GM23338 (cell line): Measurements from ENCODE around the gene HEATR5B. TPM values are rescaled to one million over a fixed set of nuclear protein-coding genes. Genes with fewer than 3 reads are reported as not detected.
A peak's percentile ranks its signal among the peaks of the same experiment; 100 is the strongest.

Experiments
- ATAC-seq: fragments of 200-7000 bp; cut with Tn5 transposase; 3 replicates; pipeline ENCODE4 v1.9.1; 2020
- DNase-seq: peaks from one replicate; pipeline ENCODE4 v3.0.0-alpha.2; 2015; ENCODE audit warnings: low spot score
- H2AFZ ChIP-seq: fragments of 200-600 bp; sonication (generic); 2 replicates; pipeline ENCODE4 v1.8.0; 2016; ENCODE audit warnings: antibody characterized with exemption, mild to moderate bottlenecking, moderate library complexity
- H3F3A ChIP-seq: fragments of 200-600 bp; sonication (generic); replicated peaks from 2 replicates; pipeline ENCODE4 v1.8.0; 2017; ENCODE audit warnings: antibody characterized with exemption, mixed run types, low read depth
- H3K27ac ChIP-seq: fragments of 200-600 bp; sonication (generic); 2 replicates; pipeline ENCODE4 v1.6.1; 2016; ENCODE audit warnings: low read depth
- H3K27me3 ChIP-seq: fragments of 200-600 bp; sonication (generic); 2 replicates; pipeline ENCODE4 v1.8.0; 2016; ENCODE audit warnings: mild to moderate bottlenecking, mixed run types, moderate library complexity; ENCODE audit not compliant: insufficient read depth
- H3K36me3 ChIP-seq: fragments of 200-600 bp; sonication (generic); 2 replicates; pipeline ENCODE4 v1.8.0; 2016; ENCODE audit warnings: mild to moderate bottlenecking; ENCODE audit not compliant: insufficient read depth
- H3K4me1 ChIP-seq: fragments of 200-600 bp; sonication (generic); 2 replicates; pipeline ENCODE4 v1.8.0; 2016; ENCODE audit warnings: mild to moderate bottlenecking, moderate library complexity; ENCODE audit not compliant: insufficient read depth
- H3K4me2 ChIP-seq: fragments of 200-600 bp; sonication (generic); 2 replicates; pipeline ENCODE4 v1.7.1; 2017; ENCODE audit warnings: mixed run types
- H3K4me3 ChIP-seq: fragments of 200-600 bp; sonication (generic); 2 replicates; pipeline ENCODE4 v1.6.1; 2016; ENCODE audit warnings: mixed run types
- H3K79me2 ChIP-seq: fragments of 200-600 bp; sonication (generic); replicated peaks from 2 replicates; pipeline ENCODE4 v1.8.0; 2017; ENCODE audit warnings: mild to moderate bottlenecking; ENCODE audit not compliant: insufficient read depth
- H3K9me2 ChIP-seq: fragments of 200-600 bp; sonication (generic); 2 replicates; pipeline ENCODE4 v1.8.0; 2017; ENCODE audit not compliant: insufficient read depth
- H4K20me1 ChIP-seq: fragments of 200-600 bp; sonication (generic); replicated peaks from 2 replicates; pipeline ENCODE4 v1.8.0; 2017; ENCODE audit warnings: mild to moderate bottlenecking; ENCODE audit not compliant: insufficient read depth
- H3K27ac Mint-ChIP-seq: 2 replicates; pipeline ENCODE4 v1.8.0; 2020; ENCODE audit warnings: inconsistent platforms, mild to moderate bottlenecking, moderate library complexity, mixed read lengths
- H3K27me3 Mint-ChIP-seq: 3 replicates; pipeline ENCODE4 v1.8.0; 2022; ENCODE audit warnings: low read depth, mild to moderate bottlenecking, moderate library complexity, mixed read lengths, inconsistent platforms; ENCODE audit not compliant: insufficient read depth, poor library complexity
- H3K36me3 Mint-ChIP-seq: 3 replicates; pipeline ENCODE4 v1.8.0; 2021; ENCODE audit warnings: low read depth, mild to moderate bottlenecking, inconsistent platforms, moderate library complexity, mixed read lengths
- H3K4me1 Mint-ChIP-seq: 3 replicates; pipeline ENCODE4 v1.8.0; 2020; ENCODE audit warnings: mild to moderate bottlenecking, inconsistent platforms, mixed read lengths
- H3K4me3 Mint-ChIP-seq: 3 replicates; pipeline ENCODE4 v1.8.0; 2021; ENCODE audit warnings: moderate library complexity, mild to moderate bottlenecking, inconsistent platforms, mixed read lengths
- H3K9me3 Mint-ChIP-seq: 3 replicates; pipeline ENCODE4 v1.8.0; 2020; ENCODE audit warnings: moderate library complexity, mild to moderate bottlenecking, inconsistent platforms, mixed read lengths
- CREB1 ChIP-seq: fragments of 250-450 bp; sonication (Bioruptor Pico); IDR thresholded peaks from 2 replicates; pipeline ENCODE4 v1.5.0; 2020; ENCODE audit warnings: low read depth, mild to moderate bottlenecking, moderate library complexity
- CTCF ChIP-seq, 2 experiments: fragments of 200-600 bp in 1 of 2; sonication (generic) in 1 of 2; conservative IDR thresholded peaks; 2 replicates each; pipeline versions ENCODE4 v1.5.1 to v1.6.1; 2016 to 2017; ENCODE audit warnings: antibody characterized with exemption in 2 of 2, low read depth in 2 of 2, mild to moderate bottlenecking in 2 of 2, moderate library complexity in 1 of 2
- ETS1 ChIP-seq: IDR thresholded peaks from 2 replicates; pipeline ENCODE4 v1.6.1; 2016; ENCODE audit warnings: antibody characterized with exemption
- EZH2 ChIP-seq: fragments of 200-600 bp; sonication (generic); IDR thresholded peaks from one replicate; pipeline ENCODE4 v1.8.0; 2017; ENCODE audit warnings: antibody characterized with exemption, mild to moderate bottlenecking, low read depth; ENCODE audit not compliant: unreplicated experiment
- EZH2phosphoT487 ChIP-seq: fragments of 200-600 bp; sonication (generic); IDR thresholded peaks from one replicate; pipeline ENCODE4 v1.8.1; 2018; ENCODE audit warnings: antibody characterized with exemption; ENCODE audit not compliant: unreplicated experiment
- JUNB ChIP-seq: IDR thresholded peaks from one replicate; pipeline ENCODE4 v1.6.1; 2016; ENCODE audit warnings: antibody characterized with exemption; ENCODE audit not compliant: unreplicated experiment
- NANOG ChIP-seq: IDR thresholded peaks from 2 replicates; pipeline ENCODE4 v1.6.1; 2016; ENCODE audit warnings: antibody characterized with exemption, borderline replicate concordance
- POLR2AphosphoS5 ChIP-seq: IDR thresholded peaks from 2 replicates; pipeline ENCODE4 v1.6.1; 2016; ENCODE audit warnings: antibody characterized with exemption, low read depth
- REST ChIP-seq: IDR thresholded peaks from one replicate; pipeline ENCODE4 v1.6.1; 2018; ENCODE audit warnings: antibody characterized with exemption; ENCODE audit not compliant: unreplicated experiment
- STAT1 ChIP-seq: IDR thresholded peaks from one replicate; pipeline ENCODE4 v1.6.1; 2016; ENCODE audit warnings: antibody characterized with exemption; ENCODE audit not compliant: unreplicated experiment
- ZNF114 ChIP-seq: fragments of 250-450 bp; sonication (Bioruptor Pico); IDR thresholded peaks from 2 replicates; pipeline ENCODE4 v1.5.0; 2020; ENCODE audit warnings: mild to moderate bottlenecking, moderate library complexity
- ZNF331 ChIP-seq: fragments of 250-450 bp; sonication (Bioruptor Pico); IDR thresholded peaks from 2 replicates; pipeline ENCODE4 v1.5.0; 2020; ENCODE audit warnings: low read depth, mild to moderate bottlenecking, moderate library complexity
- ZNF462 ChIP-seq: fragments of 250-450 bp; sonication (Bioruptor Pico); IDR thresholded peaks from 2 replicates; pipeline ENCODE4 v1.5.0; 2020; ENCODE audit warnings: mild to moderate bottlenecking, moderate library complexity
- polyA plus RNA-seq: library from polyadenylated mRNA; unstranded; fragments of >200 nt; fragmentation: Nextera tagmentation; extraction: Ambion mirVana; gene quantifications from 2 replicates; pipeline ENCODE4 v1.2.1, GENCODE V29; 2016
- total RNA-seq: library from RNA; depleted of rRNA; stranded (reverse); fragments of >200 nt; shearing (Covaris generic); gene quantifications from 2 replicates; pipeline ENCODE4 v1.2.3, GENCODE V29; 2014

The HEATR5B gene
- total and polyA plus RNA-seq, 2 experiments from 2014 or later = 4.0 to 18.8 TPM

- no peaks in the 10 kb centered on the region for H3K36me3 ChIP-seq
- no peak overlapping the region for H3K27ac ChIP-seq
- ATAC-seq (no peak), DNase-seq (no peak)
- no peaks in the 10 kb centered on the region for H4K20me1 ChIP-seq
- 0 out of 2 replicates have a peak overlapping the region, but pooled peaks have one; percentile 6 for H2AFZ ChIP-seq
- Mint-ChIP-seq H3K27me3 (peaks cover 15% of the 10 kb centered on the region), H3K36me3 (peaks cover 1% of the 10 kb centered on the region; the same call in 1 of the 3 replicates), H3K9me3 (no peaks in the 10 kb centered on the region), H3K4me1 (peaks cover 21% of the 10 kb centered on the region), H3K4me3 (no peak overlapping the region), H3K27ac (no peak overlapping the region)
- no peak overlapping the region for H3K4me3 ChIP-seq
- H3K27me3 ChIP-seq = no peaks in the 10 kb centered on the region
- no peaks in the 10 kb centered on the region for H3K9me2 ChIP-seq
- H3K4me2 ChIP-seq = no peak overlapping the region
- TF ChIP-seq CTCF (conservative IDR thresholded peaks at IDR 0.05; ENCODE audit: low read depth in 2 of 2) = no peak
- no peak for TF ChIP-seq ZNF331 (CRISPR knock-in tag)
- no peak for TF ChIP-seq EZH2phosphoT487
- TF ChIP-seq CREB1 (CRISPR knock-in tag) = no peak
- TF ChIP-seq EZH2 = no peak
- no peak for TF ChIP-seq JUNB
- no peak for TF ChIP-seq STAT1
- TF ChIP-seq NANOG = no peak
- no peak for TF ChIP-seq REST
- no peak for TF ChIP-seq ETS1
- no peak for TF ChIP-seq ZNF114 (CRISPR knock-in tag)
- no peak for TF ChIP-seq POLR2AphosphoS5
- TF ChIP-seq ZNF462 = no peak
- H3K79me2 ChIP-seq = no peaks in the 10 kb centered on the region
- H3K4me1 ChIP-seq = peaks cover 23% of the 10 kb centered on the region
- no peaks in the 10 kb centered on the region for H3F3A ChIP-seq
Measured at GRCh38 chr2:36971990-36972389, 112.2 kb downstream of the HEATR5B start.
